Tibial artery (tissue), 4 donors: ENCODE data around the gene STUB1.
A peak's percentile ranks its signal among the peaks of the same experiment; 100 is the strongest.

Source experiments
- DNase-seq, 2 donors: peaks; one replicate each; pipeline ENCODE4 v3.0.0-alpha.2; 2019
- H3K27ac ChIP-seq, 2 donors: fragments of 200-600 bp; sonication (generic) in 1 of 2; 1 replicate in 1 of 2; 2 replicates in 1 of 2; pipeline ENCODE4 v1.5.1; 2018 to 2019; ENCODE audit warnings: mild to moderate bottlenecking in 1 of 2
- H3K27me3 ChIP-seq, 2 donors: fragments of 200-600 bp; sonication (generic) in 1 of 2; one replicate each; pipeline versions ENCODE4 v1.5.1 to v1.6.0; 2016 to 2019
- H3K36me3 ChIP-seq, 3 donors: fragments of 200-600 bp; sonication (generic) in 2 of 3; one replicate each; pipeline ENCODE4 v1.5.1; 2016 to 2019; ENCODE audit warnings: mild to moderate bottlenecking in 2 of 3
- H3K4me1 ChIP-seq, 4 donors: fragments of 200-600 bp; sonication (generic) in 2 of 4; 1 replicate in 3 of 4; 2 replicates in 1 of 4; pipeline ENCODE4 v1.5.1; 2016 to 2019
- H3K4me3 ChIP-seq, 2 donors: fragments of 200-600 bp; sonication (generic) in 1 of 2; 1 replicate in 1 of 2; 2 replicates in 1 of 2; pipeline ENCODE4 v1.5.1; 2018 to 2019; ENCODE audit warnings: mild to moderate bottlenecking in 2 of 2
- H3K9me3 ChIP-seq, 3 donors: fragments of 200-600 bp; sonication (generic) in 1 of 3; one replicate each; pipeline ENCODE4 v1.5.1; 2016 to 2019
- intact Hi-C: fragments of 100-400 bp; cut with DNase I; formaldehyde crosslinking; loops from one replicate; pipeline ENCODE4 v1.15.0; 2023; ENCODE audit warnings: low total_unique reads
- TF ChIP-seq, protein P1 (sequence below), 2 experiments: fragments of 200-600 bp in 1 of 2; fragments of 450-650 bp in 1 of 2; IDR thresholded peaks; one replicate each; pipeline ENCODE4 v1.5.1; 2017 to 2019; ENCODE audit warnings: antibody characterized with exemption in 2 of 2, mild to moderate bottlenecking in 1 of 2, moderate library complexity in 1 of 2

The STUB1 gene

DNA sequence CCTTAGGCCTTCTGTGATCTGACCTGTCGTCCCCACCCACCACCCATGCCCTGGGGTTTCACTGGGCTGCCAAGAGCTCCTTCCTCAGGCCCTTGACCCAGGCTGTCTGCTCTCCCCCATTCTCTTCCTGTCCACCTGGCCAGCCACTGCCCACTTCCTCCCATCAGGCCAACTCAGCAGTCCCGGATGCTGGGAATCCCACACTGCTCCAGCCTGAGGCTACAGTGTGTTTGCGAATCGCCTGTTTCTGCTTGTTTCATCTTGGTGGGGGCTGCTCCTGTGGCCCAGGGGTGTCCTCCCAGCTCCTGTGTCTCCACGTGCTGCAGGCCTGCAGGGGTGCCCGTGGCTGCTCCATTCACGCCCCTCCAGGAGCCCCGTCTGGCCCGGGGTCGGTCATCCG, 33.9 kb downstream of the STUB1 start:
- TF ChIP-seq, protein P1, sequence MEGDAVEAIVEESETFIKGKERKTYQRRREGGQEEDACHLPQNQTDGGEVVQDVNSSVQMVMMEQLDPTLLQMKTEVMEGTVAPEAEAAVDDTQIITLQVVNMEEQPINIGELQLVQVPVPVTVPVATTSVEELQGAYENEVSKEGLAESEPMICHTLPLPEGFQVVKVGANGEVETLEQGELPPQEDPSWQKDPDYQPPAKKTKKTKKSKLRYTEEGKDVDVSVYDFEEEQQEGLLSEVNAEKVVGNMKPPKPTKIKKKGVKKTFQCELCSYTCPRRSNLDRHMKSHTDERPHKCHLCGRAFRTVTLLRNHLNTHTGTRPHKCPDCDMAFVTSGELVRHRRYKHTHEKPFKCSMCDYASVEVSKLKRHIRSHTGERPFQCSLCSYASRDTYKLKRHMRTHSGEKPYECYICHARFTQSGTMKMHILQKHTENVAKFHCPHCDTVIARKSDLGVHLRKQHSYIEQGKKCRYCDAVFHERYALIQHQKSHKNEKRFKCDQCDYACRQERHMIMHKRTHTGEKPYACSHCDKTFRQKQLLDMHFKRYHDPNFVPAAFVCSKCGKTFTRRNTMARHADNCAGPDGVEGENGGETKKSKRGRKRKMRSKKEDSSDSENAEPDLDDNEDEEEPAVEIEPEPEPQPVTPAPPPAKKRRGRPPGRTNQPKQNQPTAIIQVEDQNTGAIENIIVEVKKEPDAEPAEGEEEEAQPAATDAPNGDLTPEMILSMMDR (IDR thresholded peaks at IDR 0.05): no peak
- Histone ChIP-seq H3K36me3 (no peaks in the 10 kb centered on the region), H3K4me1 (peaks cover 0 to 43% (median 29%) of the 10 kb centered on the region in 4 donors), H3K27me3 (peaks cover 0 to 52% of the 10 kb centered on the region in 2 donors), H3K27ac (no peak overlapping the region), H3K9me3 (no peaks in the 10 kb centered on the region), H3K4me3 (no peak overlapping the region)
- intact Hi-C loops: loop anchor here (2.0 to 5.0 kb wide), 2 partner anchors 27 to 343 kb away; partner anchors contain the start of gene CIAO3
- no peak for DNase-seq

DNA sequence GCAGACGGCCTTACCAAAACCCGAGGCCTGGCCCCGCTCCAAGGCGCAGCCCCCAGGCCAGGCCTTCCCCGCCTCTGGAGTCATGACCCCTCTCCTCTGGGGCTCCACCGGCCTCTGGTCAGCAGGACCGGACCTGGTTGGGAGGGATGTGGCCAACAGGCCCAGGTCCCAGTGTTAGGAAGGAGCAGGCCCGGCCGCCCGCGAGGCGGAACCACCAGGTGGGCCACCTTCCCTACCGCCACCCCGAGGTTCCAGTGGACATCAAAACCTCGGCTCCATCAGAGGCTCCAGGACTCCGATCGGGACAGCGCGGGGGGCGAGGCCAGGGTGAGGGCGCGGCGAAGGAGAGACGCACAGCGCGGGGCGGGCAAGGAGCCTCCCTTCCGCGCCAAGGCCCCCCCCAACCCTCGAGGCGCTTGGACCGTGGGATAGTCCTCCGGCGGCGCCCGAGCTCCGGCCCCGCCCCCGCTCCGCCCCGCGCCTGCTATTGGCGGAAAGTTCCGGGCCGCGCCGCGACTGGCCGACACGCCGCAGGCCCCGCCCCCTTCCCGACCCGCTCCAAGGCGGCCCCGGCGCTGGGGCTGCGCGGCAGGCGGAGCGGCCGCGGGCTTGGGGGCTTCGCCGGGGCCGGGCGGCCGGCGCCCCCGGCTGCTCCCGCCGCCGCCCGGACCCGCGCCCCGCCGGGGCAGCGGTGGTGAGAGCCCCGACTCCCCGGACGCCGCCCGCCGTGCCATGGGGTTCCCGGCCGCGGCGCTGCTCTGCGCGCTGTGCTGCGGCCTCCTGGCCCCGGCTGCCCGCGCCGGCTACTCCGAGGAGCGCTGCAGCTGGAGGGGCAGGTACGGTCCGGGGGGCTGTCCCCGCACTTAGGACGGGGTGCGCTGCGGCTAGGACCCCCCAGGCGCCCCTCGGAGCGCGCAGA, 34.6 kb downstream of the STUB1 start, which contains the start of gene METRN:
TSS of gene METRN (plus strand) at position 561 of the 919 bp plus-strand sequence. CDS start at position 733, 172 bp downstream.
- DNase-seq: peak; percentile 90 to 94
- intact Hi-C loops: loop anchor here (2.0 to 5.0 kb wide), 2 partner anchors 26 to 342 kb away; partner anchors contain the start of gene CIAO3
- TF ChIP-seq, protein P1 (IDR thresholded peaks at IDR 0.05): no peak
- Histone ChIP-seq H3K27ac (no peak within 1 kb of the TSS), H3K36me3 (no peaks in the 10 kb centered on the region), H3K27me3 (peaks cover 0 to 44% of the 10 kb centered on the region in 2 donors), H3K4me1 (peaks cover 0 to 44% (median 27%) of the 10 kb centered on the region in 4 donors), H3K9me3 (no peaks in the 10 kb centered on the region), H3K4me3 (peak within 1 kb of the TSS; percentile 56 to 75)

DNA sequence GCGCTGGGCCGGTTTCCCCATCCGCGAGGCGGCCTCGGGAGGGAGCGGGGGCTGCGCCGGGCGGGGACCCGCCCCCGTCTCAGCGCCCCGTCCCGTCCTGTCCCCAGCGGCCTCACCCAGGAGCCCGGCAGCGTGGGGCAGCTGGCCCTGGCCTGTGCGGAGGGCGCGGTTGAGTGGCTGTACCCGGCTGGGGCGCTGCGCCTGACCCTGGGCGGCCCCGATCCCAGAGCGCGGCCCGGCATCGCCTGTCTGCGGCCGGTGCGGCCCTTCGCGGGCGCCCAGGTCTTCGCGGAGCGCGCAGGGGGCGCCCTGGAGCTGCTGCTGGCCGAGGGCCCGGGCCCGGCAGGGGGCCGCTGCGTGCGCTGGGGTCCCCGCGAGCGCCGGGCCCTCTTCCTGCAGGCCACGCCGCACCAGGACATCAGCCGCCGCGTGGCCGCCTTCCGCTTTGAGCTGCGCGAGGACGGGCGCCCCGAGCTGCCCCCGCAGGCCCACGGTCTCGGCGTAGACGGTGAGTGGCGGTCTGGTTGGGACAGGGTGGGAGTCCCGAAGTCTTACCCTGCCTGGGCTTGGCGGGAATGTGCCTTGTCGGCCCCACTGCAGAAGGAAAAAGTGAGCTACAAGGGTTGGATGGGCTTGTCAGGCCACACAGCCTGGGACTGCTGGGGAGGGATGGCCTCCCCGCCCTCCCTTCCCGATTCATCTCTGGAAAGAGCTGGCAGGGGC, 35.4 kb downstream of the STUB1 start:
- intact Hi-C loops: loop anchor here (2.0 kb wide), 1 partner anchor 25 kb away; the partner anchor contains the start of gene CIAO3
- TF ChIP-seq, protein P1 (IDR thresholded peaks at IDR 0.05): no peak
- DNase-seq: no peak
- Histone ChIP-seq H3K27ac (no peak overlapping the region), H3K4me1 (peaks cover 0 to 46% (median 31%) of the 10 kb centered on the region in 4 donors), H3K4me3 (peak overlapping the region; percentile 56 to 75), H3K36me3 (no peaks in the 10 kb centered on the region), H3K9me3 (no peaks in the 10 kb centered on the region), H3K27me3 (peaks cover 0 to 36% of the 10 kb centered on the region in 2 donors)

DNA sequence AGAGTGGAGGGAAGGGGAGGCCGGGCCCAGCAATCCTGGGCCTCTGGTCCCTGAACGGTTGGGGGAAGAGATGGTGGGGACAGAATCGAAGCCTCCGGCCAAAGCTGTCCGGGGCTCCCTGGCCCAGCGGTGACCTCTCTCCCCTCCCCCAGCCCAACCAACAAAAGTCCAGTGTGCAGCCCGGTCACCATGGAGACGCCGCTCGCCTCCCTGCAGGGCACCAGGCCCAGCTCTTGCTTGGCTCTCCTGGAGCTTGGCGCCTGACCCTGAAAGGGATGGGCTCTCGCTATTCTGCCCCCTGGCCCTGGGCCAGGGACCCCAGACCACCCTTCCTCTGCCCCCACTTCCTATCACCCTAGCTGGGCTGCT, 36.0 kb downstream of the STUB1 start:
- Histone ChIP-seq H3K27me3 (peaks cover 0 to 31% of the 10 kb centered on the region in 2 donors), H3K4me3 (peak overlapping the region; percentile 56 to 75), H3K4me1 (peaks cover 0 to 50% (median 31%) of the 10 kb centered on the region in 4 donors), H3K27ac (no peak overlapping the region), H3K36me3 (no peaks in the 10 kb centered on the region), H3K9me3 (no peaks in the 10 kb centered on the region)
- intact Hi-C loops: no loop called here
- TF ChIP-seq, protein P1 (IDR thresholded peaks at IDR 0.05): no peak
- no peak for DNase-seq

DNA sequence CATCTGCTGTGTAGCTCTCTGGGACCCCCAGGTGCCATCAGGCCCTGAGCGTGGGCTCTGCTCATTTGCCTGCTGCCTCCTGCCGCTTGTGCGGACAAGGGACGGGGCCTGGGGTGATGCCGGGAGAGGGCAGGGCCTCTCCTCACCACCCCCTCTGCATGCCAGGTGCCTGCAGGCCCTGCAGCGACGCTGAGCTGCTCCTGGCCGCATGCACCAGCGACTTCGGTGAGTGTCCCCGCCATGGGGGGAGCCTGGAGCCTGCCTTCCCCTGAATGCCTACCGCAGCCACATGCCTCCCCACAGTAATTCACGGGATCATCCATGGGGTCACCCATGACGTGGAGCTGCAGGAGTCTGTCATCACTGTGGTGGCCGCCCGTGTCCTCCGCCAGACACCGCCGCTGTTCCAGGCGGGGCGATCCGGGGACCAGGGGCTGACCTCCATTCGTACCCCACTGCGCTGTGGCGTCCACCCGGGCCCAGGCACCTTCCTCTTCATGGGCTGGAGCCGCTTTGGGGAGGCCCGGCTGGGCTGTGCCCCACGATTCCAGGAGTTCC, 36.6 kb downstream of the STUB1 start:
- H3K4me1 ChIP-seq: peaks cover 0 to 55% (median 35%) of the 10 kb centered on the region in 4 donors
- no peaks in the 10 kb centered on the region for H3K9me3 ChIP-seq
- intact Hi-C loops: no loop called here
- no peak overlapping the region for H3K27ac ChIP-seq
- H3K27me3 ChIP-seq: peaks cover 0 to 24% of the 10 kb centered on the region in 2 donors
- TF ChIP-seq, protein P1 (IDR thresholded peaks at IDR 0.05): no peak
- DNase-seq: no peak
- no peaks in the 10 kb centered on the region for H3K36me3 ChIP-seq
- no peak overlapping the region for H3K4me3 ChIP-seq
